GM12864 (cell line): ENCODE measurements around the gene MMP28.

Experiments used
- DNase-seq: peaks from one replicate; pipeline ENCODE4 v3.0.0-alpha.2; 2011; ENCODE audit warnings: low read depth
- H3K4me3 ChIP-seq: 2 replicates; pipeline ENCODE4 v1.5.1; 2011; ENCODE audit warnings: mild to moderate bottlenecking, low read depth, low read length, control low read depth
- CTCF ChIP-seq: IDR thresholded peaks from 2 replicates; pipeline ENCODE4 v1.5.1; 2011; ENCODE audit warnings: low read depth, mild to moderate bottlenecking, moderate library complexity, low read length, control low read depth, inconsistent platforms; ENCODE audit errors: missing control alignments

Gene MMP28

DNA sequence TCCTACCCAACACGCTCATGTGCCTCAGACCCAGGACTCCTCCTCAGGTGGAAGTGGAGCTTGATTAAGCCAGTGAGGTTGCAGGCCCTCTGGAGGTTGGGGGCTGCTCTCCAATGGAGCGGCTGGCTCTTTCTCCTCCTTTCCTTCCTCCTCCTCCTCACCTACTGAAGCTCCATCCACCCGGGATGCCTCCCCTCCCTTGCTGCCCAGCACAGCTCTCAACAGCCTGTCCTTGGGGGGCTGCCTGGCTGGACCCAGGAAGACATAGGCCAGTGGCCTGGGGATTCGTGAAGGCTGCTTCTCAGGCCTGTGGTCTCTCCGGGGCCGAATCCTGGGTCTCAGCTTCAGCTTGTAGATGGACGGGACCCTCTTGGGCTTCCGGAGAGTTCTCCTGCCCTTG, 50.6 kb downstream of the MMP28 start:
- H3K4me3 ChIP-seq: no peak overlapping the region
- TF ChIP-seq CTCF: no peak
- no peak for DNase-seq

DNA sequence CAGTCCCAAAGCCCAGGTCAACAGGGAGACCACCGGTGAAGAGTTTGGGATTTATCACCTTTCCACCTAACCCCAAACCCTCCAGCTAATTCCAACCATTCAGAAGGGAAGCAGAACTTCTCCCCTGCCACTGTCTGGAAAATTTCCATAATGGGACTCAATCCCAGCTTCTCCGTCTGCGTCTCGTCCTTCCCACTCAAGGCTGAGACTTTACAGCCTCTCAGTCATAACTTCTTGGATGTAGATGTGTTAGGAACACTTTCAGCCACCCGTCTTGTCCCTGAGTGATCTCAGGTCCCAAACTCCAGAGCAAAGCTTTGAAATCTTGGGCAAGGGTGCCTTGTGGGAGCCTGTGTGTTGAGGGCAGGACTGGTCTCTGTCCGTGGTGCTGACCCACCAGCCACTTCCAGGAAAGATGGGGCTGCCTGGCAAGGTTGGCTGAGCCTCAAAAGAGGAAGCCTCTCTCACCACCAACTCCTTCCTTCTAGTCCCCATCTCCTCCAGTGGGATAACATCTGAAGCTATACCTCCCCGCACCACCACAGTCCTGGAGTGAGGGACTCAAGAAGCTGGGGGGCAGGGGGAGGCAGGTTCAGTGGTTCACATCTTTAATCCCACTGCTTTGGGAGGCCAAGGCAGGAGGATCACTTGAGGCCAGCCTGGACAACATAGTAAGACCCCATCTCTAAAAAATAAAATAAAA, 51.7 kb downstream of the MMP28 start:
- no peak for DNase-seq
- TF ChIP-seq CTCF: no peak
- H3K4me3 ChIP-seq: no peak overlapping the region

GRCh38 chr17:35742896-35743477, 52.5 kb downstream of the MMP28 start:
- no peak for DNase-seq
- H3K4me3 ChIP-seq: no peak overlapping the region
- no peak for TF ChIP-seq CTCF

DNA sequence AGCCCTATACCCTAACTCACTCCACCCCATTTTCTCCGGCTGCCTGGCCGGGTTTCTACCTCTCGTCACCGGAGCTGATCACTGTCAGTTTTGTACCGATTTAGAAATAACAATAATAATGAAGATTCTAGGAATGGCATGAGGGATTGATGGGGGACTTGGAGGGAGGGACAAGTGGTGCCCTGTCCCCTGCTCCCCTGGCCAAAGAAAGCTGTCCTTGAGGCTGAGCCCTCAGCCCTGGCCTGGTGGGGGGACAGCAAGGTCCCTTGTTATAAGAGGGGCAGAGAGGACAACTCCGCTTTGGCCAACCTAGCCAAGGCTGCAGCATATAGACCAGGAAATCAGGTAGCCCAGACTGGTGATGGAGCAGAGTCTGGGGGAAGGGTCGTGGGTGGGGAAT, 52.9 kb downstream of the MMP28 start:
- no peak overlapping the region for H3K4me3 ChIP-seq
- no peak for TF ChIP-seq CTCF
- DNase-seq: no peak

DNA sequence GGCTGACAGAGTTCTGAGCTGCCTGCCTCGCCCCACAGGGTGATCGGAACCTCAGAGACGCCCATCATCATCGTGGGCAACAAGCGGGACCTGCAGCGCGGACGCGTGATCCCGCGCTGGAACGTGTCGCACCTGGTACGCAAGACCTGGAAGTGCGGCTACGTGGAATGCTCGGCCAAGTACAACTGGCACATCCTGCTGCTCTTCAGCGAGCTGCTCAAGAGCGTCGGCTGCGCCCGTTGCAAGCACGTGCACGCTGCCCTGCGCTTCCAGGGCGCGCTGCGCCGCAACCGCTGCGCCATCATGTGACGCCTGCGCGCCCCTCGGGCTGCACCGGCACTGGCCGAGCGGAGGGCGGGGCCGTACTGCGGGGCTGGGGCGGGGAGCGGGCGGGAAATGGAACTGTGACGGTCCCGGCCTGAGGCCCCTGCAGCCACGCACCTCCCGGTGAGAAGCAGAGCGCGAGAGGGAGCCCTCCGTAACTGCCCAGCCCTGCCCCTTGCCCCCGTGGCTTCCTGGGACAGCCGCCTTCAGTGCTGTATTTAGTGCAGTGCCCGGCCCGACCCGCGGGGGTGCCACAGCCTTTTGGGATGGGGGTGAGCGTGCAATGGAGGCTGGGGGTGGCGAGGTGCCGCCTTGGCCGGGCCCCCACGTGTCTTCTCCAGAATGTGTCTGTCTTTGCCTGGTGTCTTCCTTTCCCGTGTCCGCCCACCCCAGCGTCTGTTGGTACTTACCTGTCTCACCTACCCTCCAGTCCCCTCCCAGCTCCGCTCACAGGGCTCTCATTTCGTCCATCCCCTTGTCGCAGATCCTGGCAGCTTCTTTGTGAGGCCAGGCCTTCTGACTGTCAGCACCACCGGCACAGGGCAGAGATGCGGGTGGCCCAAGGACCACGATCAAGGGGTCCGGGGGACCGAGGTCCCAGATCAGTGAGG, 54.2 kb downstream of the MMP28 start:
- TF ChIP-seq CTCF: no peak
- H3K4me3 ChIP-seq: no peak overlapping the region
- DNase-seq: no peak

GRCh38 chr17:35740216-35740615, 55.2 kb downstream of the MMP28 start:
- TF ChIP-seq CTCF: no peak
- DNase-seq: no peak
- no peak overlapping the region for H3K4me3 ChIP-seq
